ENCODE results near the gene FAM240A.

DNA sequence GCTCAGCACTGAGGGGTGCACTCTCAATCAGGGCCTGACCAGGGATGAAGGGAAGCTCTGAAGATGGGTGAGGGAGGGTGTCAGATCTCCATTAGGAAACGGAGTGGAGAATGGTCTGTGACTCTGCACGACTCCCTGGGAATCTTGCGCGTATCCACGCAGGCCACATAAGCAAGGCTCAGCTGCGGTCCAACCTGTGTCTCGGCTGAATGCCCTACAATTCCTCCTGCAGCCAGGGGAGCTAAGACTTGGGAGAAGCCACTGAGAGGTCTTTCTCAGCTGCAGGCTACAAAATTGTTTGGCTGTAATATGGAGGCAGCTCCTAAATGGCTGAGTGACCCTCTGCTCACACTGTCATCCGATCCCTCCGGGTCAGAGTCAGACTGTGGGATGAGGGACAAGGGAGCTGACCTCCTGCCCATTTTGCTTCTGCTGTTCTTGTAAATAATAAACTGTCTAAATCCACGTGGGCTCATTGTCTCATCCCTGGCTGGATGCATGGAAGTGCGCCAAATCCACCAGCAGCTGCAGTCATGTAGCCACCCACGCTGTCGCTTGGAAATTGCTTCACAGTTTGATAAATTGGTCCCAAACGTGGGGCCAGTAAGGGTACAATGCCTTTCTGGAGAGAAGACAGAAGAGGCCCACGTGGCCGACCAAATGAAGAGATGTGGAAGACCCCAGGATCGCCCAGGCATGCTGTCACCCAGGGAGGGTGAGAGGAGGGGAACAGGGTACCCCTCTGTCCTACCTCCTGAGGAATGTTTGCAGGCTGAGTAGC lies 50.6 kb downstream of the FAM240A start:
- TF ChIP-seq, protein P1, sequence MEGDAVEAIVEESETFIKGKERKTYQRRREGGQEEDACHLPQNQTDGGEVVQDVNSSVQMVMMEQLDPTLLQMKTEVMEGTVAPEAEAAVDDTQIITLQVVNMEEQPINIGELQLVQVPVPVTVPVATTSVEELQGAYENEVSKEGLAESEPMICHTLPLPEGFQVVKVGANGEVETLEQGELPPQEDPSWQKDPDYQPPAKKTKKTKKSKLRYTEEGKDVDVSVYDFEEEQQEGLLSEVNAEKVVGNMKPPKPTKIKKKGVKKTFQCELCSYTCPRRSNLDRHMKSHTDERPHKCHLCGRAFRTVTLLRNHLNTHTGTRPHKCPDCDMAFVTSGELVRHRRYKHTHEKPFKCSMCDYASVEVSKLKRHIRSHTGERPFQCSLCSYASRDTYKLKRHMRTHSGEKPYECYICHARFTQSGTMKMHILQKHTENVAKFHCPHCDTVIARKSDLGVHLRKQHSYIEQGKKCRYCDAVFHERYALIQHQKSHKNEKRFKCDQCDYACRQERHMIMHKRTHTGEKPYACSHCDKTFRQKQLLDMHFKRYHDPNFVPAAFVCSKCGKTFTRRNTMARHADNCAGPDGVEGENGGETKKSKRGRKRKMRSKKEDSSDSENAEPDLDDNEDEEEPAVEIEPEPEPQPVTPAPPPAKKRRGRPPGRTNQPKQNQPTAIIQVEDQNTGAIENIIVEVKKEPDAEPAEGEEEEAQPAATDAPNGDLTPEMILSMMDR (conservative IDR thresholded peaks at IDR 0.05; ENCODE audit: low read depth, low read length), result no peak
- no peak for TF ChIP-seq EZH2 (IDR thresholded peaks at IDR 0.05; ENCODE audit: borderline replicate concordance, low read depth, low read length, poor library complexity, severe bottlenecking)

All from A673 (cell line).